ENCODE measurements around the gene MICALL2.

DNA sequence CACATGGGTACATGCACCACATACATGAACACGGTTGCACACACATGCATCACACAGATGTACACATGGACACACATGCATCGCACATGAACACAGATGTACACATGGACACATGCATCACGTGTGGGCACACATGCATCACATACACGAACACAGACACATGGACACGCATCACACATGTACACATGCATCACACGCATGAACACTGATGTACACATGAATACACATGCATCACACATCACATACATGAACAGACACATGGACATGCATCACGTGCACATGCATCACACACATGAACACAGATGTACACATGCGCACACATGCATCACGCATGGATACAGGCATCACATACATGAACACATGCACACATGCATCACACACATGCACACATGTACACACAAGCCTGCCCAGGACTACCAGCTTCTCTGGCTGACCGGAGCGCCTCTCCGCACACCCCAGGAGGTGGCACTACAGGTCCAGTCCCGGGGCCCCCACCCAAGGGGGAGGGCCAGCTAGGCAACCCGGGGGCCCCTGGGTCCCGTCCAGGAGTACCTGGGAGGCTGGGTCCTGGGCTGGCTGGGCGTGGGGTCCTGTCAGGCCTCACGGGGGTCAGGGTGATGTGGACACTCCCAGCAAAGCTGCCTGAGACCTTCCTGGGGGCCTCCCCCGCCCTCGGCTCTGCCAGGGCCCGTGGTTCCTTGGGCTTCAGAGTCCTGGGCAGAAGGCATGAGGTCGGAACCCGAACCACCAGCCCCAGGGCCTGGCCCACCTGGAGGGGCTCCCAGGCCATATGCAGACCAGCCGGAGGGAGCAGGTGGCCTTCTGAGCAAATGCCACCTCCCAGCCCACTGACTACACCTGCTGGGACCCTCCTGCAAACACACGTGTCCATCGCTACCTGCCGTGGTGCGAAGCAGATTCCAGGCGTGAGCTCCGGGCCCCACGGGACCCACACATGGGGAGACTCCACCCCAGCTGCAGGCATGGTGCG is 19.6 kb downstream of the MICALL2 start:
- TF ChIP-seq, protein P1, sequence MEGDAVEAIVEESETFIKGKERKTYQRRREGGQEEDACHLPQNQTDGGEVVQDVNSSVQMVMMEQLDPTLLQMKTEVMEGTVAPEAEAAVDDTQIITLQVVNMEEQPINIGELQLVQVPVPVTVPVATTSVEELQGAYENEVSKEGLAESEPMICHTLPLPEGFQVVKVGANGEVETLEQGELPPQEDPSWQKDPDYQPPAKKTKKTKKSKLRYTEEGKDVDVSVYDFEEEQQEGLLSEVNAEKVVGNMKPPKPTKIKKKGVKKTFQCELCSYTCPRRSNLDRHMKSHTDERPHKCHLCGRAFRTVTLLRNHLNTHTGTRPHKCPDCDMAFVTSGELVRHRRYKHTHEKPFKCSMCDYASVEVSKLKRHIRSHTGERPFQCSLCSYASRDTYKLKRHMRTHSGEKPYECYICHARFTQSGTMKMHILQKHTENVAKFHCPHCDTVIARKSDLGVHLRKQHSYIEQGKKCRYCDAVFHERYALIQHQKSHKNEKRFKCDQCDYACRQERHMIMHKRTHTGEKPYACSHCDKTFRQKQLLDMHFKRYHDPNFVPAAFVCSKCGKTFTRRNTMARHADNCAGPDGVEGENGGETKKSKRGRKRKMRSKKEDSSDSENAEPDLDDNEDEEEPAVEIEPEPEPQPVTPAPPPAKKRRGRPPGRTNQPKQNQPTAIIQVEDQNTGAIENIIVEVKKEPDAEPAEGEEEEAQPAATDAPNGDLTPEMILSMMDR (IDR thresholded peaks at IDR 0.05) = no peak
- TF ChIP-seq, protein P2, sequence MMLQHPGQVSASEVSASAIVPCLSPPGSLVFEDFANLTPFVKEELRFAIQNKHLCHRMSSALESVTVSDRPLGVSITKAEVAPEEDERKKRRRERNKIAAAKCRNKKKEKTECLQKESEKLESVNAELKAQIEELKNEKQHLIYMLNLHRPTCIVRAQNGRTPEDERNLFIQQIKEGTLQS (CRISPR knock-in tag; conservative IDR thresholded peaks at IDR 0.05) = no peak; the same call in 1 of the 2 replicates
- TF ChIP-seq FOXJ3 (CRISPR knock-in tag; IDR thresholded peaks at IDR 0.05; ENCODE audit: borderline replicate concordance) (no peak), GTF2I (CRISPR knock-in tag; conservative IDR thresholded peaks at IDR 0.05) (no peak)
- TF ChIP-seq, protein P3, sequence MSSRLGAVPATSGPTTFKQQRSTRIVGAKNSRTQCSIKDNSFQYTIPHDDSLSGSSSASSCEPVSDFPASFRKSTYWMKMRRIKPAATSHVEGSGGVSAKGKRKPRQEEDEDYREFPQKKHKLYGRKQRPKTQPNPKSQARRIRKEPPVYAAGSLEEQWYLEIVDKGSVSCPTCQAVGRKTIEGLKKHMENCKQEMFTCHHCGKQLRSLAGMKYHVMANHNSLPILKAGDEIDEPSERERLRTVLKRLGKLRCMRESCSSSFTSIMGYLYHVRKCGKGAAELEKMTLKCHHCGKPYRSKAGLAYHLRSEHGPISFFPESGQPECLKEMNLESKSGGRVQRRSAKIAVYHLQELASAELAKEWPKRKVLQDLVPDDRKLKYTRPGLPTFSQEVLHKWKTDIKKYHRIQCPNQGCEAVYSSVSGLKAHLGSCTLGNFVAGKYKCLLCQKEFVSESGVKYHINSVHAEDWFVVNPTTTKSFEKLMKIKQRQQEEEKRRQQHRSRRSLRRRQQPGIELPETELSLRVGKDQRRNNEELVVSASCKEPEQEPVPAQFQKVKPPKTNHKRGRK (CRISPR knock-in tag; IDR thresholded peaks at IDR 0.05; ENCODE audit: borderline replicate concordance) = no peak
- TF ChIP-seq, protein P4, sequence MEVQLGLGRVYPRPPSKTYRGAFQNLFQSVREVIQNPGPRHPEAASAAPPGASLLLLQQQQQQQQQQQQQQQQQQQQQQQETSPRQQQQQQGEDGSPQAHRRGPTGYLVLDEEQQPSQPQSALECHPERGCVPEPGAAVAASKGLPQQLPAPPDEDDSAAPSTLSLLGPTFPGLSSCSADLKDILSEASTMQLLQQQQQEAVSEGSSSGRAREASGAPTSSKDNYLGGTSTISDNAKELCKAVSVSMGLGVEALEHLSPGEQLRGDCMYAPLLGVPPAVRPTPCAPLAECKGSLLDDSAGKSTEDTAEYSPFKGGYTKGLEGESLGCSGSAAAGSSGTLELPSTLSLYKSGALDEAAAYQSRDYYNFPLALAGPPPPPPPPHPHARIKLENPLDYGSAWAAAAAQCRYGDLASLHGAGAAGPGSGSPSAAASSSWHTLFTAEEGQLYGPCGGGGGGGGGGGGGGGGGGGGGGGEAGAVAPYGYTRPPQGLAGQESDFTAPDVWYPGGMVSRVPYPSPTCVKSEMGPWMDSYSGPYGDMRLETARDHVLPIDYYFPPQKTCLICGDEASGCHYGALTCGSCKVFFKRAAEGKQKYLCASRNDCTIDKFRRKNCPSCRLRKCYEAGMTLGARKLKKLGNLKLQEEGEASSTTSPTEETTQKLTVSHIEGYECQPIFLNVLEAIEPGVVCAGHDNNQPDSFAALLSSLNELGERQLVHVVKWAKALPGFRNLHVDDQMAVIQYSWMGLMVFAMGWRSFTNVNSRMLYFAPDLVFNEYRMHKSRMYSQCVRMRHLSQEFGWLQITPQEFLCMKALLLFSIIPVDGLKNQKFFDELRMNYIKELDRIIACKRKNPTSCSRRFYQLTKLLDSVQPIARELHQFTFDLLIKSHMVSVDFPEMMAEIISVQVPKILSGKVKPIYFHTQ (CRISPR knock-in tag; IDR thresholded peaks at IDR 0.05) = no peak
- TF ChIP-seq, protein P5, sequence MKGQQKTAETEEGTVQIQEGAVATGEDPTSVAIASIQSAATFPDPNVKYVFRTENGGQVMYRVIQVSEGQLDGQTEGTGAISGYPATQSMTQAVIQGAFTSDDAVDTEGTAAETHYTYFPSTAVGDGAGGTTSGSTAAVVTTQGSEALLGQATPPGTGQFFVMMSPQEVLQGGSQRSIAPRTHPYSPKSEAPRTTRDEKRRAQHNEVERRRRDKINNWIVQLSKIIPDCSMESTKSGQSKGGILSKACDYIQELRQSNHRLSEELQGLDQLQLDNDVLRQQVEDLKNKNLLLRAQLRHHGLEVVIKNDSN (CRISPR knock-in tag; IDR thresholded peaks at IDR 0.05) = no peak
- TF ChIP-seq, protein P6, sequence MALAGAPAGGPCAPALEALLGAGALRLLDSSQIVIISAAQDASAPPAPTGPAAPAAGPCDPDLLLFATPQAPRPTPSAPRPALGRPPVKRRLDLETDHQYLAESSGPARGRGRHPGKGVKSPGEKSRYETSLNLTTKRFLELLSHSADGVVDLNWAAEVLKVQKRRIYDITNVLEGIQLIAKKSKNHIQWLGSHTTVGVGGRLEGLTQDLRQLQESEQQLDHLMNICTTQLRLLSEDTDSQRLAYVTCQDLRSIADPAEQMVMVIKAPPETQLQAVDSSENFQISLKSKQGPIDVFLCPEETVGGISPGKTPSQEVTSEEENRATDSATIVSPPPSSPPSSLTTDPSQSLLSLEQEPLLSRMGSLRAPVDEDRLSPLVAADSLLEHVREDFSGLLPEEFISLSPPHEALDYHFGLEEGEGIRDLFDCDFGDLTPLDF (CRISPR knock-in tag; IDR thresholded peaks at IDR 0.05) = no peak
- TF ChIP-seq, protein P7, sequence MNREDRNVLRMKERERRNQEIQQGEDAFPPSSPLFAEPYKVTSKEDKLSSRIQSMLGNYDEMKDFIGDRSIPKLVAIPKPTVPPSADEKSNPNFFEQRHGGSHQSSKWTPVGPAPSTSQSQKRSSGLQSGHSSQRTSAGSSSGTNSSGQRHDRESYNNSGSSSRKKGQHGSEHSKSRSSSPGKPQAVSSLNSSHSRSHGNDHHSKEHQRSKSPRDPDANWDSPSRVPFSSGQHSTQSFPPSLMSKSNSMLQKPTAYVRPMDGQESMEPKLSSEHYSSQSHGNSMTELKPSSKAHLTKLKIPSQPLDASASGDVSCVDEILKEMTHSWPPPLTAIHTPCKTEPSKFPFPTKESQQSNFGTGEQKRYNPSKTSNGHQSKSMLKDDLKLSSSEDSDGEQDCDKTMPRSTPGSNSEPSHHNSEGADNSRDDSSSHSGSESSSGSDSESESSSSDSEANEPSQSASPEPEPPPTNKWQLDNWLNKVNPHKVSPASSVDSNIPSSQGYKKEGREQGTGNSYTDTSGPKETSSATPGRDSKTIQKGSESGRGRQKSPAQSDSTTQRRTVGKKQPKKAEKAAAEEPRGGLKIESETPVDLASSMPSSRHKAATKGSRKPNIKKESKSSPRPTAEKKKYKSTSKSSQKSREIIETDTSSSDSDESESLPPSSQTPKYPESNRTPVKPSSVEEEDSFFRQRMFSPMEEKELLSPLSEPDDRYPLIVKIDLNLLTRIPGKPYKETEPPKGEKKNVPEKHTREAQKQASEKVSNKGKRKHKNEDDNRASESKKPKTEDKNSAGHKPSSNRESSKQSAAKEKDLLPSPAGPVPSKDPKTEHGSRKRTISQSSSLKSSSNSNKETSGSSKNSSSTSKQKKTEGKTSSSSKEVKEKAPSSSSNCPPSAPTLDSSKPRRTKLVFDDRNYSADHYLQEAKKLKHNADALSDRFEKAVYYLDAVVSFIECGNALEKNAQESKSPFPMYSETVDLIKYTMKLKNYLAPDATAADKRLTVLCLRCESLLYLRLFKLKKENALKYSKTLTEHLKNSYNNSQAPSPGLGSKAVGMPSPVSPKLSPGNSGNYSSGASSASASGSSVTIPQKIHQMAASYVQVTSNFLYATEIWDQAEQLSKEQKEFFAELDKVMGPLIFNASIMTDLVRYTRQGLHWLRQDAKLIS (CRISPR knock-in tag; IDR thresholded peaks at IDR 0.05; ENCODE audit: borderline replicate concordance) = no peak
